Measurements from ENCODE around the gene CAMKK1.
A peak's percentile ranks its signal among the peaks of the same experiment; 100 is the strongest.
"Not testable (repeated sequence)": the region's sequence is repeated elsewhere in the genome, so short reads cannot be mapped to it uniquely, and the experiment has no call there.

Gene CAMKK1

DNA sequence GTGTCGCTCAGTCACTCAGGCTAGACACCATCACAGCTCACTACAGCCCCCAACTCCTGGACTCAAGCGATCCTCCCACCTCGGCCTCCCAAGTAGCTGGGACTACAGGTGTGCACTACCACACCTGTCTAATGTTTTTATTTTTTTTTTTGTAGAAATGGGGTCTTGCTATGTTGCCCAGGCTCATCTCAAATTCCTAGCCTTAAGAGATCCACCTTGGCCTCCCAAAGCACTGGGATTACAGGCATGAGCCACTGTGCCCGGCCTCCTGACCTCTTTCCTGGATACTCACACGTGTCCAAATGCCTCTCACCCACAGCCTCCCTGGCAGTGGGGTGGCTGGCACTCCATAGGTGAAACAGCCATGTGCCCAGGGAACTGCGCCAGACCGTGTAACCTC, 17.5 kb downstream of the CAMKK1 start:
- DNase-seq, result no peak

DNA sequence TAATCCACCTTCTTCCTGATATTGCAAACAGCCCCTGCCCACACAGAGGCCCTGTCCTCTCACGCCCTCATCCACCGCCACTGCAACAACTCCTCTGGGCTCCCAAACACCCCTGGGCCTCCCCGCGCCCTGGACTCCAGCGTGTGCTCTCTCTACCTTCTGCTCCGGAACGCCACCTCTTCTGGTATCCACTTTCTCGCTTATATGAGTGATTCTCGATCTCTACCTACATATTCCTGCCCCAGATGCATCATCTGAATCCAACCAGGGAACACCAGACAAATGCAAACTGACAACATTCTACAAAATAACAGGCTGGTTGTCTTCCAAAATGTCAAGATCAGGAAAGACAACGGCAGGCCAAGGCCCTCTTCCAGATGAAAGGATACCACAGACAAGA, 19.0 kb downstream of the CAMKK1 start:
- DNase-seq, result no peak

DNA sequence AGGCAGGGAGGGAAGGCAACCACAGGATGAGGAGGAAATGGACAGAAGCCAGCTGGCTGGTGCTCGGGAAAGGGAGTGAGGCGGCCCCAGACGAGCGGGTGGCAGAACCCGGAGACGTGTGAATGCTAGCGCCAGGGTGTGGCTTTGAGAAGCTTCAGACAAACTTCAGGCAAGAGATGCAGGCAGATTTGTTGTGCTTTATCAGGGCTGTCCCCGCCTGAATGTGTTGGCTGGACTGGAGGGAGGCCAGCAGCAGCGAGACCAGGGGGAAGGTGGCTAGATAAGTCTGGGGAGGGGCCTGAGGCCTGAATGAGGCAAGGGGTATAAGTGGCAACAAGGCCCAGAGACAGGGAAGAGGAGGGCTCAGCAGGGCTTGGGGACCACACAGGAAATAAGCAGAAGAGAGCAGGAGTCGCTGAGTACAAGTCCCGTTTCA, 22.0 kb downstream of the CAMKK1 start:
- DNase-seq, result no peak

DNA sequence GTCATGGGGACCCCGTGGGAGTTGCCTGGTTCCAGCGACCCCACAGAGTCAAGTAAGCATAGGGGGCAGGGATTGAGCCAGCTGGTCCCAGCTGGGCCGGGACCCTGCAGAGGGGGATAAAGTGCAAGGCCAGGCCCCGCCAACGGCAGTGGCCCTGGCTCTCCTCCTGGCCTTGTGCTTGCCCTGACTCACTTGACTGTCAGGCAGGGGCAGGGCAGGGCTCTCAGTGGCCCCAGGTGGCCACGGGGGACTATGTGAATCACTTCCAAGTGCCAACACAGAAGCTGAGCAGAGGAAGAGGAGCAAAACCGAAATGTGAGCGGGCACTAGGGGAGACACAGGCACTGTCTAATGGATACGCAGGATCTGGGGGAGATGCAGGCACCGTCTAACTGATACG, 25.2 kb downstream of the CAMKK1 start:
- DNase-seq, result no peak

GRCh38 chr17:3867106-3867505, 25.7 kb downstream of the CAMKK1 start:
- DNase-seq, result no peak

GRCh38 chr17:3866276-3866675, 26.6 kb downstream of the CAMKK1 start:
- DNase-seq, result no peak

- DNase-seq, result no peak
Measured at GRCh38 chr17:3865176-3865575, 27.7 kb downstream of the CAMKK1 start.

DNA sequence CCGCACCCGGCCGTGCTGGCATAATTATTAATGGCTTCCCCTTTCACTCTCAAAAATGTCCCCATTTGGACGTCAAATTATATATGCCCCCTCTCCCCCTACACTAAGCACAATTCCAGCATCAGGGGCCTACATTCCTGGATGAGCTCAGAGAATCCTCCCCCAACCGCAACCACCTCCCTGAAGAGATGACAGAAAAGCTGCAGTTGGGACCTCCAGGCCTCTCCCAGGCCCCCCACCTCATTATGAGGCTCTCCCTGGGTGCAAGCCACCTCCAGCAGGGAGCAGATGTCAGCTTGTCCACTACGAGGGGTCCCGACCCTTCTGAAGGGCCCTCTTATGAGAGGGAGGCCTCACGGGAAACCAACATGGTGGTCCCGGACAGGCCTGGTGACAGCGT, 28.3 kb downstream of the CAMKK1 start:
- DNase-seq, result no peak

DNA sequence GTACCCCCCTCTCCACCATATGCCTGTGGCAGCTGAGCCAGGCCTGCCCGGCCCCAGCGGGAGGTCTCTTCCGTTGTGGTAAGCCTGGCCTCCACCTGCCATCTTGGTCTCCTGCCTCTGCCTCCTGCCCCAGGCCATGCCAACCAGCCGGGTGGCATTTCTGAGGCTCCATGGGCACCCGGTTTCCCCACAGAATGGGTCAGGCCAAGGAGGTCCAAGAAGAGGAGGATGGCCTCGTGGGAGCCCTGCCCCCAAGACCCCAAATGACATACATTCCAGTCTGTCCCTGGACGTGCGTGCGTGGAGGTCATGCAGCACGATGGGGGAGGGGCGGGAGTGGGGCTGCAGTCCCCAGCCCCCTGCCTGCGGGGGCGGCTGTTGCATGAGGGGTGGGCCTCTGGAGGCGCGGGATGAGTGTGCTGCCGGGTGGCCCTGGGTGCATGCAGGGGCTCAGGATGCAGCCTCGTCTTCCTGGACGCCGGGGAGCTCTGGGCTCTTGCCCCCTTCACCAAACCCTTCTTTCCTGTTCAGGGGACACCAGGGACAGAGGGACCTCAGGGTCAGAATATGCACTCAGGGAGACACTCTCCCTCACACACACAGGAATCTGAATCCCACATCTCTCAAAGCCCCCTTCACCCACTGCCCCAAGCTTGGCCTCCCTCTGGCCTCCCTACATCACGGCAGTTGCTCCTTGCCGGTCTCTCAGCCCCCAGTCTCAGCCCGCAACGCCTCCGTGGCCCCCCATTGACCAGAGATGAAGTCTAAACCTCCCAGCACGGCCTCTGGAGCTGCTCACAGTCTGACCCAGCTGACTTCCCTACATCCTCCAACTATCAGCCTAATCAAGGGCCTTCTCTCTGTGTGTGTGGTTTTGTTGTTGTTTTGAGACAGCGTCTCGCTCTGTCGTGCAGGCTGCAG, 30.8 kb downstream of the CAMKK1 start:
- DNase-seq, result no peak

- no peak for DNase-seq
Measured at GRCh38 chr17:3860939-3861700, 31.7 kb downstream of the CAMKK1 start.

DNA sequence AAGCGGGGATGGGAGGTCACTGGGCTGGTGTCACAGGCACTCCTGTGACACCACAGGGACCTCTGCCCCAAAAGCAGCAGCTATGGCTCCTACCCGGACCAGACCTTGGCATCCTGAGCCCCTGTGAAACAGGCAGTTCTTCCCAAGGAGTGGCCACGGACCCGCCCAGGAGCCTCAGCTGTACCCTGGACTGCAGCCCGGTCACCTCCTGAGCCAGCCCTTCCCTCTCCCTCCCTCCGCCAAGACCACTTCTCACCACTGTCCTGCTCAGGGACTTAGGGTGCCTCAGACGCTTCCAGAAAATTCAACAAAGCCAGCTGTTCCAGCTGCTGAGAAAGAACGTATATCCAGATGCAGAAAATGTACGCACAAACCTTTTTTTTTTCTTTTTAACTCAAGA, 32.9 kb downstream of the CAMKK1 start:
- DNase-seq, result no peak

GRCh38 chr17:3857261-3858105, 35.4 kb downstream of the CAMKK1 start:
- DNase-seq, result no peak

DNA sequence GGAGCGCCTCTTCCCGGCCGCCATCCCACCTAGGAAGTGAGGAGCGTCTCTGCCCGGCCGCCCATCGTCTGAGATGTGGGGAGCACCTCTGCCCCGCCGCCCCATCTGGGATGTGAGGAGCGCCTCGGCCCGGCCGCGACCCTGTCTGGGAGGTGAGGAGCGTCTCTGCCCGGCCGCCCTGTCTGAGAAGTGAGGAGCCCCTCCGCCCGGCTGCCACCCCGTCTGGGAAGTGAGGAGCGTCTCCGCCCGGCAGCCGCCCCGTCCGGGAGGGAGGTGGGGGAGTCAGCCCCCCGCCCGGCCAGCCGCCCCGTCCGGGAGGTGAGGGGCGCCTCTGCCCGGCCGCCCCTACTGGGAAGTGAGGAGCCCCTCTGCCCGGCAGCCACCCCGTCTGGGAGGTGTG, 38.6 kb downstream of the CAMKK1 start:
- DNase-seq, result not testable (repeated sequence)

DNA sequence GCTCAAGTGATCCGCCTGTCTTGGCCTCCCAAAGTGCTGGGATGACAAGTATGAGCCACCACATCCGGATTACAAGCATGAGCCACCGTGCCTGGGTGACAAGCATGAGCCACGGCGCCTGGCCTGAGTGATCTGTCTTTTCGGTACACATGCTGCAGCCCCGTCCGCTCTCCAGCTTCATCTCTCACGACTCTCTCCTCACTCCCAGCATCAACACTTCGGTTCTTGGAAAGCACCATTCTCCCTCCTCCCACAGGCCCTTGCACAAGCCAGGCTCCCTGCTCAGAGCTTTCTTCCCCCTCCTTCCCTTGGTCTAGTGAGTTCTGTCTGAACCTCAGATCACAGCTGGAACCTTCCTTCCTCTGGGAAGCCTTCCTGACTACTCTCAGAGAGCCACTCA, 40.3 kb downstream of the CAMKK1 start:
- DNase-seq, result no peak

DNA sequence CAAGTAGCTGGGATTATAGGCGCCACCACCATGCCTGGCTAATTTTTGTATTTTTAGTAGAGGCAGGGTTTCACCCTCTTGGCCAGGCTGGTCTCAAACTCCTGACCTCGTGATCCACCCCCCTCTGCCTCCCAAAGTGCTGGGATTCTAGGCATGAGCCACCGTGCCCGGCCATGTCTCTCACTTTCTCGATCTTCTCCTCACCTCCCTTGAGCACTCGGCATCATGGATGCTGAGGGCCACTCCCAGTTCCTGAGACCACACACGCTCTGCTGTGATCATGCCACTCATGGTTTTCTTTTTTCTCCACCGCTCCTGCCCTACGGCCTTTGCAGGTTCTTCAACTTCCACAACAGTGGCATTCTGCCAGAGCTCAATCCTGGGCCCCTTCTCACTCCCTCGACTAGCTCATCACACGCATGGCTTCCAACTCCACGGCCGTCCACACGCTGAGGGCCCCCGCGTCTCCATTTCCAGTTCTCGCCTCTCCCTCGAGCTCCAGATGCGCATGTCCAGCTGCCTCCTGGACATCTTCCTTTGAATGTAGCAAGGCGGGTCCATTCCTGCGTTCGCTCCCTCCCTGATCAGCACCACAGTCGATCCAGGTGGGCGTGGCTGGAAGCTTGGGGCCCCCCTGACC, 41.3 kb downstream of the CAMKK1 start:
- DNase-seq, result no peak

DNA sequence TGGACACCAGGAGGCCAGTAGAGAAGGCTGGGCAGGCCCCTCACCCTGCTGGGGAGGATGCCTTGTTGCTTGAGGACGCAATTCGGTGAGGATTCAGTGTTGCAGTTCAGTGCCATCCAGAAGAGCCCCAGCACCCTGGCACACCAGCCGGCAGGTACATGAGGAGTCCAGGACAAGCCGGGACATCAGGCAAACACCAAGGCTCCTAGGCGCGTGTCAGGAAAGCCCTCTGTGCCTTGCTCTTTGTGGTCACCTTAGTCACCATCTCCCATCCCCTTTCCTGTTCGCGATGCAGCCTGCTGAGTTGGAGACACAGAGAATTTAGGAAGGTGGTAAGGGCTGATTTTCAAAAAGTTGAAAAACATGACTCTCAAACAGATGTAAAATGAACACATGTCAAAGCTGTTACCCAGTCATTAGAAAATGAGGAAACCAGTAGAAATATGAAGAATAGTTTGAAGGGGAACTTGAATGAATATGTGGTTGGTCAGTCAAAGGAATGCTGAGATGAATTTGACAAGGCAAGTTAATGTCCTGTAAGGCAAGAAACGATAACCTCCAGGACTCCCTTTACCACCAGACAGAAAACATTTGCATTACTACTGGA, 44.5 kb downstream of the CAMKK1 start:
- DNase-seq, result no peak

DNA sequence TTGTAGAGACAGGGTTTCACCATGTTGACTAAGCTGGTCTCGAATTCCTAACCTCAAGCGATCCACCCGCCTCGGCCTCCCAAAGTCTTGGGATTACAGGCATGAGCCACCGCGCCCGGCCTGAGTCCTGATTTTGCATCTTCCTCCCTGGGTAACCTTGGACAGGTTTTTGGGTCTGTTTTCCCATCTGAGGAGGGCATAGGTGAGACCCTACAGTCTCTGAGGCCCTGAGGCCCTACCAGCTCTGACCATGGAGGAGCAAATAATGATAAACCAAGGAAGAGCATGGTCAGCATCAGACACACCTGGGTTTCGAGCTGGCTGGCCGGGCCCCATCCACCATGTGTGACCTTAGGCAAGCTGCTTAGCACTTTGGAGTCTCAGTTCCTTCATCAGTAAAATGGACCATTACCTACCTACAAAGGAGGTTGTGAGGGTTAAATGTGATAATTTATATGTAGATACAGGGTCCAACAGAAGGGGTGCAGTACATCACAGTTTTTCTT, 45.6 kb downstream of the CAMKK1 start:
- DNase-seq, result no peak

DNA sequence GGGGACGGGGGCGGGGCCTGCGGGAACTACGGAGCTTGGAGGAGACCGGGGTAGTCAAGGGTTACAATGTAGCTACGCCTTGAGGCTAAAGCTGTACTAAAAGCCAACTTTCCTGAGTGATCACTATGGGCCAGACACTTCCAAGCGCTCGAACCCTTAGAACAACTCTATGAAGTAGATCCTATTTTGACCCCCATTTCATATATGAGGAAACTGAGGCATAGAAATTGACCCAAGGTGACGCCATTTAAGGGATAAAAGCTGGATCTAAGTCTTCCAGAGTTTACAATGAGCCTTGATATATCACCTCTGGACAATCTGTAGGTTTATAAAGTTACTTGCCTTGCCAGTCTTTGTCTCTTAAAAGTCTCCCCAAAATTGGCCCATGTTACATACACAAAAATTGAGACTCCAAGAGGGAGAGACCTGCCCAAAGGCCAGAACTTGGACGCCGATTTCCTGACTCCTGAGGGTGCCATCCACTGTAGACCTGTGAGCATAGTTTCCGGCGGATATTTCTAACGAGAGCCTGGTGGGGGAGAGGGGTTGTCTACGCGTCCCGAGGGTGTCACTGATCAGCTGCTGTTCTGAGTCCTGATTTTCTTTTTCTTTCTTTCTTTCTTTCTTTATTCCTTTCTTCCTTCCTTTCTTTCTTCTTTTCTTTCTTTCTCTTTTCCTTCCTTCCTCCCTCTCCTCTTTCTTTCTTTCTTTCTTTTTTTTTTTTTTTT, 46.3 kb downstream of the CAMKK1 start:
- DNase-seq, result no peak

DNA sequence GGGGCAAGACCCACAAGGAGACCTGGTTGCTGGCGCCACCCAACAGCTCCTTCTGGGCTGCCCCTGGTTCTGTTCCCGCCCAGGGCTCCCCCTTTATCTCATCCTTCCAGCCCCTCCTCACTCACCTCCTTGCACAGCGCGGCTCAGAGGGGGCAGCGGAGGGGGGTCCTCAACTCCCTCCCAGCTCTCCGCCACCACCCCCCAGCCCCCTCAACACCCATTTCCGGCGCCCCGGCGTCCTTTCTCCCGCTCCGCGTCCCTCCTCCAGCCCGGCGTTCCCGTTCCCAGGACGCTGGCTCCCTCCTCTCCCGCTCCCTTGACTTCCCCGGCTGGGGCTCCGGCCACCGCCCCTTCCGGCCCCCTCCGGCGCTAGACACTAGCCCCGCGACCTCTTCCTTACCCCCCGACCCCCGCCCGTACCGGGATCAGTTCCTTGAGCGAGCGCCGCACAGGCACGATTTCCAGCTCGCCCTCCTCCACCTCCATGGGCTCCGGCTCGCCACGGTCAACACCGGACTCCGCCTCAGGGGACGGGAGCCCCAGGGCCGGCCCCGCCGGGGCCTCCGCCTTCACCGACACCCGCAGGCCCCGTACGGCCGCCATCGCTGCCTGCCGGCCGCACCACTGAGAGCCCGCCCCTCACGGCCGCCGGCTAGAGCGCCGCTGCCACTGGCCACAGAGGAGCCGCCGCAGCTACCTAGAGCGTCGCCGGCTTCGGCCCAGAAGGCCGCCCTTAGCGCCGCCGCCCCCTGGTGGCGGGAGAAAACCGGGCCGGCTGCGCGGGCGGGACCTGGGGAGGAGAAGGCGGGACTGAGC, 47.0 kb downstream of the CAMKK1 start, which contains the start of gene NCBP3:
NCBP3 (minus strand) TSS at position 626 of the 816 bp plus-strand sequence; CDS start at position 603, 23 bp downstream.
- DNase-seq, result peak; percentile 89

GRCh38 chr17:3845291-3845620, 47.6 kb downstream of the CAMKK1 start:
- no peak for DNase-seq
